Retinal pigment epithelial cell (primary cell): ENCODE measurements around the gene ADAM19.

Source experiments
- DNase-seq: peaks from one replicate; pipeline ENCODE4 v3.0.0-alpha.2; 2010; ENCODE audit warnings: low read depth
- H3K4me3 ChIP-seq: 2 replicates; pipeline ENCODE4 v1.5.1; 2011; ENCODE audit warnings: mild to moderate bottlenecking, low read length, control low read depth, moderate library complexity
- TF ChIP-seq, protein P1 (sequence below): conservative IDR thresholded peaks from 2 replicates; pipeline ENCODE4 v1.5.1; 2011; ENCODE audit warnings: low read depth, low read length, control low read depth, inconsistent platforms

The ADAM19 gene

GRCh38 chr5:157542282-157543000, 33.1 kb downstream of the ADAM19 start:
- TF ChIP-seq, protein P1, sequence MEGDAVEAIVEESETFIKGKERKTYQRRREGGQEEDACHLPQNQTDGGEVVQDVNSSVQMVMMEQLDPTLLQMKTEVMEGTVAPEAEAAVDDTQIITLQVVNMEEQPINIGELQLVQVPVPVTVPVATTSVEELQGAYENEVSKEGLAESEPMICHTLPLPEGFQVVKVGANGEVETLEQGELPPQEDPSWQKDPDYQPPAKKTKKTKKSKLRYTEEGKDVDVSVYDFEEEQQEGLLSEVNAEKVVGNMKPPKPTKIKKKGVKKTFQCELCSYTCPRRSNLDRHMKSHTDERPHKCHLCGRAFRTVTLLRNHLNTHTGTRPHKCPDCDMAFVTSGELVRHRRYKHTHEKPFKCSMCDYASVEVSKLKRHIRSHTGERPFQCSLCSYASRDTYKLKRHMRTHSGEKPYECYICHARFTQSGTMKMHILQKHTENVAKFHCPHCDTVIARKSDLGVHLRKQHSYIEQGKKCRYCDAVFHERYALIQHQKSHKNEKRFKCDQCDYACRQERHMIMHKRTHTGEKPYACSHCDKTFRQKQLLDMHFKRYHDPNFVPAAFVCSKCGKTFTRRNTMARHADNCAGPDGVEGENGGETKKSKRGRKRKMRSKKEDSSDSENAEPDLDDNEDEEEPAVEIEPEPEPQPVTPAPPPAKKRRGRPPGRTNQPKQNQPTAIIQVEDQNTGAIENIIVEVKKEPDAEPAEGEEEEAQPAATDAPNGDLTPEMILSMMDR, result no peak
- H3K4me3 ChIP-seq, result no peak overlapping the region
- DNase-seq, result no peak

GRCh38 chr5:157541447-157542118, 34.0 kb downstream of the ADAM19 start:
- no peak for DNase-seq
- TF ChIP-seq, protein P1, result no peak
- no peak overlapping the region for H3K4me3 ChIP-seq

- DNase-seq, result no peak
- H3K4me3 ChIP-seq, result no peak overlapping the region
- TF ChIP-seq, protein P1, result no peak
Observed at GRCh38 chr5:157540707-157541446, 34.7 kb downstream of the ADAM19 start.

- no peak overlapping the region for H3K4me3 ChIP-seq
Observed at GRCh38 chr5:157540124-157540523, 35.5 kb downstream of the ADAM19 start.

GRCh38 chr5:157539503-157540022, 36.0 kb downstream of the ADAM19 start:
- no peak for DNase-seq
- TF ChIP-seq, protein P1, result no peak
- no peak overlapping the region for H3K4me3 ChIP-seq

More at GRCh38 chr5:157540124-157540523, 35.5 kb downstream of the ADAM19 start:
- TF ChIP-seq, protein P1, result no peak
- DNase-seq, result no peak

- TF ChIP-seq, protein P1, result no peak
- DNase-seq, result no peak
- H3K4me3 ChIP-seq, result no peak overlapping the region
Observed at GRCh38 chr5:157538311-157538710, 37.3 kb downstream of the ADAM19 start.
